Activated naive CD8-positive, alpha-beta T cell treated with anti-CD3 and anti-CD28 coated beads for 36 hours (primary cell): ENCODE measurements around the gene SH3GL3. TPM values are rescaled to one million over a fixed set of nuclear protein-coding genes. Genes with fewer than 3 reads are reported as not detected.

Experiments
- DNase-seq: peaks from one replicate; pipeline ENCODE4 v3.0.0; 2021
- H3K27ac Mint-ChIP-seq: one replicate; pipeline ENCODE4 v1.8.0; 2022; ENCODE audit warnings: mild to moderate bottlenecking, moderate library complexity, mixed read lengths
- H3K27me3 Mint-ChIP-seq: one replicate; pipeline ENCODE4 v1.8.0; 2022; ENCODE audit warnings: mild to moderate bottlenecking, mixed read lengths
- H3K36me3 Mint-ChIP-seq: one replicate; pipeline ENCODE4 v1.8.0; 2021; ENCODE audit warnings: mild to moderate bottlenecking, mixed read lengths
- H3K4me1 Mint-ChIP-seq: one replicate; pipeline ENCODE4 v1.8.0; 2021; ENCODE audit warnings: mixed read lengths
- H3K4me3 Mint-ChIP-seq: one replicate; pipeline ENCODE4 v1.8.0; 2022; ENCODE audit warnings: mild to moderate bottlenecking, moderate library complexity, mixed read lengths
- H3K9me3 Mint-ChIP-seq: one replicate; pipeline ENCODE4 v1.8.0; 2022; ENCODE audit warnings: mixed read lengths
- total RNA-seq, 2 experiments: library from RNA; stranded (reverse); gene quantifications; one replicate each; pipeline ENCODE4 v1.2.3, GENCODE V29; 2021

SH3GL3 gene
- total RNA-seq, 2 experiments from 2014 or later, result not detected

DNA sequence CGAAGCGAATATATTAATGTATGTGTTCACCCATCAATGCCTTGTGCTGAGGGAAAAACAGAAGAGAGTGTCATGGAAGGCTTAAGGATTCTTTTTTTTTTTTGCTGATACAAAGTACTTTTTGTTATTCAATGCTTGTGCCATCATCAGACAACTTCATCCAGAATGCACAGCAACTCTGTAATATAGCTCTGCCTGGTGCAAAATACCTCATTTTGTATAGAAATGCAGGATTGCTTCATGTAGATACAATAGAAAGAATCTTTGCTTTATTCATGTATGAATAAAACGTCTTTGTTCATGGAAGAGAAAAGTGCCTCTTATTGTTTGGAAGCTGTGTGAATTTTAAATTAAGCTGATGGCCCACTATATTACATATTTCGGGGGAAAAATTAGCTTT, 62.9 kb downstream of the SH3GL3 start:
- DNase-seq, result no peak
- Mint-ChIP-seq H3K4me1 (no peaks in the 10 kb centered on the region), H3K27ac (no peak overlapping the region), H3K4me3 (no peak overlapping the region), H3K36me3 (no peaks in the 10 kb centered on the region), H3K27me3 (peaks cover 5% of the 10 kb centered on the region), H3K9me3 (no peaks in the 10 kb centered on the region)

DNA sequence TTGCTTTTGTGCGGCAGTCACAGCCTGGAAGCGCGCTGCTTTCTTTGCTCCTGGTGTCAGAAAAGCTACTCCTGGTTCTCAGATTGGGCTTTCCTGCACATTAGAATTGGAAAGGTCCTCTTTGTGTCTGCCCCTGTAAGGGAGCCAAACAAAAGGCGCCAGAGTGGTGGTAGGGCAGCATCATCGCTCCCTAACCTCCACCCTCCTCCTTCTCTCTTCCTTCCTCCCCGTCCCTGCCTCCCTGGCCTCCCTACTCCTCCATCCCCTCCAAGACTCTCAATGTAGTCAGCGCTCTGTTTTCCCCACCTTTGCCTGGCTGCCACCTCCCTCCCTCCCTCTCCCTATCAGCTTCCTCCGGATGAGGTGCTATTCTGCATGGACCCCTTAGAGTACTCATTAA, 65.3 kb downstream of the SH3GL3 start:
- DNase-seq, result no peak
- Mint-ChIP-seq H3K4me1 (no peaks in the 10 kb centered on the region), H3K27me3 (peaks cover 13% of the 10 kb centered on the region), H3K27ac (no peak overlapping the region), H3K4me3 (no peak overlapping the region), H3K9me3 (no peaks in the 10 kb centered on the region), H3K36me3 (no peaks in the 10 kb centered on the region)

DNA sequence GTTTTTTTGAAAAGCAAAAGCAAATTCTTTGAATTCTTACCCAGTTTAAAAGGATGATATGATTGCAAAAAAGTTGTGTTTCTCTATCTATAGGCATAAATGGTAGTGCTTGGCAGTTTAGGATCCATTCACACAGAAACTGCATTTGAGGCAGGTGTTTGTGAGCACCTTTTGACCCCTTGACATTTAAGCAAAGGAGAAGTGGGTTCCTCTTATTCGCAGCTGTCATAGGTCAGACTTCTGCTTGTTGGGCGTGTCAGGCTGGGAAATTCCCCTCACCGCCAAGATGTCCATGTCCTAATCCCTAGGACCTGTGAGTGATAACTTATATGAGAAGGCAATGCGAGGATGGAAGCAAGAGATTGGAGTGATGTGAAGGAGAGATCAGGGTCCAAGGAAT, 67.4 kb downstream of the SH3GL3 start:
- H3K27me3 Mint-ChIP-seq, result peaks cover 8% of the 10 kb centered on the region
- no peak for DNase-seq
- H3K9me3 Mint-ChIP-seq, result no peaks in the 10 kb centered on the region
- H3K36me3 Mint-ChIP-seq, result no peaks in the 10 kb centered on the region
- H3K4me1 Mint-ChIP-seq, result no peaks in the 10 kb centered on the region
- H3K27ac Mint-ChIP-seq, result no peak overlapping the region
- no peak overlapping the region for H3K4me3 Mint-ChIP-seq

DNA sequence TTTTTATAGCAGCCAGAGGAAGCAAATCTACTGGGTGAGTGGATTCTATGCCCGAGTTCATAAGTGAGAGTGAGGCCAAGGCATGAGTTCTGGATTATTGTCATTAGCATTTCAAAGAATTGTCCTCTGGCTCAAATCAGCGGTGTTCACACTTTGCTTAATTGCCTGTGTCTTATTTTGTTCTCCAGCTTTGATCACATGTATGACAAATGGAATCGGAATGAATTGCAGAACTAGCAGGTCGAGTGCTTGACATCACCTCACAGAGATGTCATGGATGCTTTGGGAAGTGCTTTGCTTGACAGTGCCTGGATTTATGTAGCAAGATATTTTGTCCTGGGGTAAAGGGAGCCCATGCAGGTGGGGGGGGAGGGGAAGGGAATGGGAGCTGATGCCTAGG, 68.0 kb downstream of the SH3GL3 start:
- no peak overlapping the region for H3K4me3 Mint-ChIP-seq
- H3K27me3 Mint-ChIP-seq, result peaks cover 11% of the 10 kb centered on the region
- no peak for DNase-seq
- no peaks in the 10 kb centered on the region for H3K36me3 Mint-ChIP-seq
- no peaks in the 10 kb centered on the region for H3K9me3 Mint-ChIP-seq
- no peaks in the 10 kb centered on the region for H3K4me1 Mint-ChIP-seq
- H3K27ac Mint-ChIP-seq, result no peak overlapping the region

DNA sequence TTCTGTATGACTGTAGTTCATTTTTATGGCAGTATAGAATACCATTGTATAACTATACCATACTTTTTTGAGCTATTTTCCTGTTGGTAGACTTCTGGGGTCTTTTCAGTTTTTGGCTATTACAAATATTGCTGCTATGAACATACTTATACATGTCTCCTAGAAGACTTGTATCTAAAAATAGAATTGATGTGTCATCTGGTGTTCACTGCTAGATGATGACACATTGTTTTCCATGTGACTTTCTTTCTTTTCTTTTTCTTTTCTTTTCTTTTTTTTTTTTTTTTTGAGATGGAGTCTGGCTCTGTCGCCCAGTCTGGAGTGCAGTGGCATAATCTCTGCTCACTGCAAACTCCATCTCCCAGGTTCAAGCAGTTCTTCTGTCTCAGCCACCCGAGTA, 69.8 kb downstream of the SH3GL3 start:
- Mint-ChIP-seq H3K27me3 (peaks cover 14% of the 10 kb centered on the region), H3K36me3 (no peaks in the 10 kb centered on the region), H3K27ac (no peak overlapping the region), H3K4me3 (no peak overlapping the region), H3K4me1 (no peaks in the 10 kb centered on the region), H3K9me3 (no peaks in the 10 kb centered on the region)
- no peak for DNase-seq

DNA sequence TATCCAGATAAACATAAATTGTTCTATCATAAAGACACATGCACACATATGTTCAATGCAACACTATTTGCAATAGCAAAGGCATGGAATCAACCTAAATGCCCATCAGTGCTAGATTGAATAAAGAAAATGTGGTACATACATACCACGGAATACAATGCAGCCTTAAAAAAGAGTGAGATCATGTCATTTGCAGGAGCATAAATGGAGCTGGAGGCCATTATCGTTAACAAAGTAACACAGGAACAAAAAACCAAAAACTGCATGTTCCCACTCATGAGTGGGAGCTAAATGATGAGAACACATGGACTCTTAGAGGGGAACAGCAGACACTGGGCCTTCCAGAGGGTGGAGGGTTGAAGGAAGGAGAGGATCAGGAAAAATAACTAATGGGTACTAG, 79.2 kb downstream of the SH3GL3 start:
- no peaks in the 10 kb centered on the region for H3K36me3 Mint-ChIP-seq
- H3K27me3 Mint-ChIP-seq, result peaks cover 24% of the 10 kb centered on the region
- no peaks in the 10 kb centered on the region for H3K4me1 Mint-ChIP-seq
- H3K9me3 Mint-ChIP-seq, result peaks cover 23% of the 10 kb centered on the region
- DNase-seq, result no peak
- H3K4me3 Mint-ChIP-seq, result no peak overlapping the region
- H3K27ac Mint-ChIP-seq, result no peak overlapping the region

DNA sequence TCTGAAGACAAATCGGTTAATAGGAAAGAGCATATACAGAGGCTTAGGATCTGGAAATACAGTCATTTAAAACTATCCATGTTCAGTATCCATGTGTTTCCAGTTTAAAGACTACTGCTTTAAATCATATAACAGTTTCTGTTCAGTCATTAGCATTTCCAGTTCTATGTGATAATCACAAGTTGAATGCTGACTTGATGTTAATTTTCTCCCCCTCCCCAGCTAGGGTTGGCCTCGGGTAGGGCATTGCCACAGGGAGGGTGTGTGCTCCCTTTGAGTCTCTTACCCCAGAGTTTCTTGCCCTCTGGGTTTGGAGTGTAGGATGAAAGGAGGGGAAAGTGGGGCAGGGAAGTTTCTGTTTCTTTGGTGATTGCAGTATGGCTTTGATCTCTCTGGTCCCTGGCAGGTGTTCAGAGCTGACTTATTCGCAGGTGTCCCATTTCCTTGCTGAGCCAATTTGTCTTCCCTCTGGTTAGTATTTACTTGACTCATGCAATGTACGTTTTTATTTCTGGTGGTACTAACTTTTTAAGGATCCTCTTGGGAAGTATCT, 86.3 kb downstream of the SH3GL3 start:
- H3K27ac Mint-ChIP-seq, result no peak overlapping the region
- H3K4me1 Mint-ChIP-seq, result no peaks in the 10 kb centered on the region

DNA sequence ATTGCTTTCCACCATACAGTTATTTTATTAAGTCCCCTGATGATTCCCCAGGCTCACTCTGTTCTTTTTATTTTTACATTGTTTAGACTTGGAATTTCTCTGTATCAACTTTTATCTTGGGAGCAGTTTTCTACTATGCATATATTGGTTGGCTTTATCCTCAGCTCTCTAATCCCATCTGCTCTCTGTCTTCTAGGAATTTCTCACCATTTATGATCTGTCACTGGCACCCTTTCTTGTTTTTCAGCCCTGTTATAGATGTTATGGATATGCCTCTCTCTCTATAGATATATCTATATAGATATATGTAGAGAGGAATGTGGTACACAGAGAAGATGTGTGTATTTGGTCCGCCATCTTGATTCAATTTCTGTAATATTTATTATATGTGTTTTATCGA, 90.5 kb downstream of the SH3GL3 start:
- H3K4me1 Mint-ChIP-seq, result no peaks in the 10 kb centered on the region
- peaks cover 2% of the 10 kb centered on the region for H3K27me3 Mint-ChIP-seq
- no peak for DNase-seq
- H3K27ac Mint-ChIP-seq, result no peak overlapping the region
- no peaks in the 10 kb centered on the region for H3K36me3 Mint-ChIP-seq
- H3K4me3 Mint-ChIP-seq, result no peak overlapping the region
- H3K9me3 Mint-ChIP-seq, result no peaks in the 10 kb centered on the region

More for the DNA sequence above, 86.3 kb downstream of the SH3GL3 start:
- Mint-ChIP-seq H3K36me3 (no peaks in the 10 kb centered on the region), H3K4me3 (no peak overlapping the region), H3K9me3 (peaks cover 4% of the 10 kb centered on the region), H3K27me3 (no peaks in the 10 kb centered on the region)
- DNase-seq, result no peak

DNA sequence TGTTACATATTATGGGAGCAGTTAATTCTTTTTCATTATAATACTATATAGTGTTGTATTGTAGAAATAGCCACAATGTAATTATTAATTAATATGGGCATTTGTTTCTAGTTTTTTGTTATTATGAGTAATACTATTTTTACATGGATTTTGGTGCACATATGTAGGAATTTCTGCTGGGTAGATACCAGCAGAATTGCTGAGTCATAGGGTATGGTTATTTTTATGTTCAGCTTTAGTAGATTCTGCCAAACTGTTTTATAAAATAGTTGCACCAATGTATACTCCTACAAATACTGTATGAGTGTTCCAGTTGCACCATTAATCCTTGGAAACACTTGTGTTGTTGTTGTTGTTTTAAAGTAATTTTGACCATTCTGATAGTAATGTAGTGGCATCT, 91.5 kb downstream of the SH3GL3 start:
- peaks cover 4% of the 10 kb centered on the region for H3K9me3 Mint-ChIP-seq
- H3K4me3 Mint-ChIP-seq, result no peak overlapping the region
- no peaks in the 10 kb centered on the region for H3K36me3 Mint-ChIP-seq
- no peak for DNase-seq
- H3K4me1 Mint-ChIP-seq, result no peaks in the 10 kb centered on the region
- H3K27ac Mint-ChIP-seq, result no peak overlapping the region
- H3K27me3 Mint-ChIP-seq, result peaks cover 13% of the 10 kb centered on the region

DNA sequence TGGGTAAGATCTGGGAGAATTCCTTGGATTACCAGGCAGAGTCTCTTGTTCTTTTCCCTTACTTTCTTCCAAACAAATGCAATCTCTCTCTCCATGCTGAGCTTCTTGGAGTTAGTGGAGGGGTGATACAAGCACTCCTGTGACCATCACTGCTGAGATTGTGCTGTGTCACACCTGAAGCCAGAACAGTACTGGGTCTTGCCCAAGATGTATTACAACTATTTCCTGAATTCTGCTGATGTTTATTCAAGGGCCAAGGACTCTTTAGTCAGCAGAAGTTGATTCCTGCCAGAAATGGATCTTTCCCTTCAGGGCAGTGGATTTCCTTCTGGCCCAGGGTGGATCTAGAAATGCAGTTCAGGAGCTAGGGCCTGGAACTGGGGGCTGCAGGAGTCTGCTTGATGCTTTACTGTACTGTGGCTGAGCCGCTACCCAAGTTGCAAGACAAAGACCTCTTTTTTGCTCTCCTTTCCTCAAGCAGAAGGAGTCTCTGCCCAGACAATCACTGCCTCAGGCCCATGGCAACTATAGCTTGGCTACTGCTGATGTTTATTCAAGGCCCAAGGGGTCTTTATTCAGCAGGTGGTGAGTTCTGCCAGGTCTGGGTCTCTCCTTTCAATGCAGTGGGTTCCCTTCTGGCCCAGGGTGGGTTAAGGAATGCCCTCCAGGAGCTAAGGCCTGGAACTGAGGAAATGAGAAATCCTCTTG, 98.8 kb downstream of the SH3GL3 start:
- no peak overlapping the region for H3K4me3 Mint-ChIP-seq
- DNase-seq, result no peak
- peaks cover 24% of the 10 kb centered on the region for H3K27me3 Mint-ChIP-seq
- peaks cover 9% of the 10 kb centered on the region for H3K9me3 Mint-ChIP-seq
- H3K36me3 Mint-ChIP-seq, result no peaks in the 10 kb centered on the region
- H3K27ac Mint-ChIP-seq, result no peak overlapping the region
- no peaks in the 10 kb centered on the region for H3K4me1 Mint-ChIP-seq

DNA sequence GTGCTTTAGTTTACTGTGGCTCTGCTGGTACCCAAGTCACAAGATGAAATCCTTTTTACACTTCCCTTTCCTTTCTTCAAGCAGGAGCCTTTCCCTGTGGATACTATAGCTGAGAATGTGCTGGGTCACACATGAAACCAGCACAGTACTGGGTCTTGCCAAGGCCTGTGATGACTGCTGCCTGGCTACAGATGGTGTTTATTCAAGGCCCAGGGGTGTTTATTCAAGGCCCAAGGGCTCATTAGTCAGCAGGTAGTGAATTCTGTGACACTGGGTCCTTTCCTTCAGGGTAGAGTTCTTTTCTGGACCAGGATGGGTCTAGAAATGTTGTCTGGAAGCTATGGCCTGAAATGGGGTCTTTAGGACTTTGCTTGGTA, 99.4 kb downstream of the SH3GL3 start:
- peaks cover 24% of the 10 kb centered on the region for H3K27me3 Mint-ChIP-seq
- no peak overlapping the region for H3K27ac Mint-ChIP-seq
- peaks cover 9% of the 10 kb centered on the region for H3K9me3 Mint-ChIP-seq
- no peak overlapping the region for H3K4me3 Mint-ChIP-seq
- H3K4me1 Mint-ChIP-seq, result no peaks in the 10 kb centered on the region
- no peaks in the 10 kb centered on the region for H3K36me3 Mint-ChIP-seq
- DNase-seq, result no peak

DNA sequence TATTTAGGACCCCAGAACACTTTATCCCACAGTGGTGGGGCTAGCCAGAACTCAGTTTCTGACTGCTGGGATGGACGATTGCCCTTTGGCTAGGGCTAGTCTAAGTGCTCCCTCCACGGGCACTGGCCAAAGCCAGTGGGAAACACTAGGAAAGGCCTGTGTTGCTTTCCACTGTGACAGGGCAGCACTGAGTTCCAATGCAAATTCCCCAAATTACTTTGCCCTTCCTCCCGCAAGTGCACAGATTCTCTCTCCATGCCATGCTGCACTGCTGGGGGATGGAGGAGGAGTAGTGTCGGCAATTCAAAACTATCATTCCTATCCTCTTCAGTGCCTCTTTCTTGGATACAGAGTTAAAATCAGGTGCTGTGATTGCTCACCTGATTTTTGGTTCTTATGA, 100.0 kb downstream of the SH3GL3 start:
- DNase-seq, result no peak
- no peaks in the 10 kb centered on the region for H3K4me1 Mint-ChIP-seq
- H3K36me3 Mint-ChIP-seq, result no peaks in the 10 kb centered on the region
- peaks cover 9% of the 10 kb centered on the region for H3K9me3 Mint-ChIP-seq
- no peak overlapping the region for H3K27ac Mint-ChIP-seq
- peaks cover 24% of the 10 kb centered on the region for H3K27me3 Mint-ChIP-seq
- no peak overlapping the region for H3K4me3 Mint-ChIP-seq

DNA sequence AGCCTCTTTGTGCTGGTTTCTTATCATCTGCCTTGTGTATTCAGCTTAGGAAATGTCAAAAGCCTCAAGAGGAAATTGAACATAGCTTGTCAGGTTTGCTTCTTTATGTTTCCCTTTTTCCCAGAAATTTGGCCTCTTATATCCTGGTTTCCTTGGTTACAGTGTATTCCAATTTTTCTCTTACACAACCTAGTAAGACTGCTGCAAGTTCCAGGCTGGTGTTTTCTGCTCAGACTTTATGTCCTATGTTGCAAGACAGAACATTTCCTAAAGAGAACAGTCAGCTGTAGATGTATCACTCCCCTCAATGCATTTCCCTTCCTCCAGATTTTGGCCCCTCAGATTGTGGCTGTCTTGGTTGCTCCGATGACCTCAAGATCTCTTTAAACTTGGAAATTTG, 102.5 kb downstream of the SH3GL3 start:
- Mint-ChIP-seq H3K27ac (no peak overlapping the region), H3K9me3 (peaks cover 2% of the 10 kb centered on the region), H3K4me3 (no peak overlapping the region), H3K27me3 (peaks cover 9% of the 10 kb centered on the region), H3K36me3 (no peaks in the 10 kb centered on the region), H3K4me1 (no peaks in the 10 kb centered on the region)
- DNase-seq, result no peak

DNA sequence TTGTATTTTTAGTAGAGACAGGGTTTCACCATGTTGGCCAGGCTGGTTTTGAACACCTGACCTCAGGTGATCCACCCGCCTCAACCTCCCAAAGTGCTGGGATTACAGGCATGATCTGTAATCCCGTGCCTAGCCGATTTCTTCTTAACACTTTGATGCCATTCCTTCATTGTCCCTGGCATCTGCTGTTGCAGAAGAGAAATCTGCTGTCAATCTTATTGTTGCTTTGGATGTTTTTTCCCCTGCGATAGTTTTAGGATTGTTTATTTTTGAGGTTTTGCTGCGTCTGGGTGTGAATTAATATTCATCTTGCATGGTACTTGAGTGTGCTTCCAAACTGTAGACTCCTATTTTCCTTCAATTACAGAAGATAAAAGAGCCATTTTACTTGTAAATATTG, 107.4 kb downstream of the SH3GL3 start:
- no peak overlapping the region for H3K27ac Mint-ChIP-seq
- H3K4me1 Mint-ChIP-seq, result peaks cover 2% of the 10 kb centered on the region
- H3K4me3 Mint-ChIP-seq, result no peak overlapping the region
- H3K36me3 Mint-ChIP-seq, result no peaks in the 10 kb centered on the region
- H3K9me3 Mint-ChIP-seq, result no peaks in the 10 kb centered on the region
- H3K27me3 Mint-ChIP-seq, result peaks cover 22% of the 10 kb centered on the region
- no peak for DNase-seq

DNA sequence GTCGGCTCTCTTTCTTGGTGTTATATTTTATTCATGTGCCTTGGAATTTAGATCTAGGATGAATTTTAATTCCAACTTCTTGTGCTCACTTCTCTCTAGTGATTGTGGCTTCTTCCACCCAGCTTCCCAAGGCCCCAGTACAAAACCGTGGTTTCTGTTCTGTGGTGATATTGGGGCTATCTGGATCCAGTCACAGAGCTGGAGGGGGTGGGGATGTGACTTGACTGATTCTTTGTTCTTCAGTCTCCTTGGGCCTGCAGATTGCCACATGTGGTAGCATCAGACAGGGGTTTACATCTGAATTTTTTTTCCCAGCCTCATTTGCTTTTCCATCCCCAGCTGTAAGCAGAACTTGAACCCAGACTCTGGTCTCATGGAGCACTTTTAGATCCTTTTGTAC, 108.2 kb downstream of the SH3GL3 start:
- H3K9me3 Mint-ChIP-seq, result no peaks in the 10 kb centered on the region
- H3K4me3 Mint-ChIP-seq, result no peak overlapping the region
- no peak overlapping the region for H3K27ac Mint-ChIP-seq
- H3K36me3 Mint-ChIP-seq, result no peaks in the 10 kb centered on the region
- H3K27me3 Mint-ChIP-seq, result peaks cover 22% of the 10 kb centered on the region
- peaks cover 2% of the 10 kb centered on the region for H3K4me1 Mint-ChIP-seq
- DNase-seq, result no peak

DNA sequence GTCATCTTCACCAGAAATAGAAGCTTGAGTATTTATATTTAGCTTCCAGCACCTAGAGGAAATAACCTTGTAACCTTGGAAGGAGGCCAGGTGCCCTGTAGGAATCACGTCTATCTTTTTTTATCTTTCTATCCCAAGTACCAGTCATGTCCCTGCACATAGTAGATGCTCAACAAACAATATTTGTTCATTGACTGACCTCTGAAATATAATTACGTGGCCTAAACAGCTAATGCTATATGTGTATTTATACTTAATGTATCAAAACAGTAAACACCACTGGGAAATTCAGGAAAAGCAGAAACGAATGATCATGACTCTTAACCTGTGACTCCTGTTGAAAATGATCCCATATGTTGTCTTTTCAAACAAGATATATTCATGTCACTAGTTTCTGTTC, 108.9 kb downstream of the SH3GL3 start:
- Mint-ChIP-seq H3K4me3 (no peak overlapping the region), H3K36me3 (no peaks in the 10 kb centered on the region), H3K27me3 (peaks cover 22% of the 10 kb centered on the region), H3K9me3 (no peaks in the 10 kb centered on the region), H3K27ac (no peak overlapping the region), H3K4me1 (peaks cover 2% of the 10 kb centered on the region)
- no peak for DNase-seq
